ENCODE data around the gene IPO13. TPM values are rescaled to one million over a fixed set of nuclear protein-coding genes. Genes with fewer than 3 reads are reported as not detected.

IPO13 gene
- total RNA-seq, 1 donor from 2014 or later = 24.8 TPM

GRCh38 chr1:43958351-43959255, 11.9 kb downstream of the IPO13 start:
- H3K4me3 Mint-ChIP-seq = no peak overlapping the region
- no peak for ATAC-seq (ENCODE audit: low read depth)
- no peaks in the 10 kb centered on the region for H3K4me1 Mint-ChIP-seq
- H3K27ac Mint-ChIP-seq = no peak overlapping the region
- ChIA-PET POLR2A (no interaction called here), CTCF (no interaction called here)
- DNase-seq = no peak
- intact Hi-C loops (cut with micrococcal nuclease) = no loop called here
- H3K36me3 Mint-ChIP-seq (ENCODE audit: low read depth) = peaks cover 43% of the 10 kb centered on the region
- TF ChIP-seq CTCF (IDR thresholded peaks at IDR 0.05) = no peak
- no peaks in the 10 kb centered on the region for H3K27me3 Mint-ChIP-seq
- H3K9me3 Mint-ChIP-seq = no peaks in the 10 kb centered on the region

GRCh38 chr1:43960798-43961197, 14.0 kb downstream of the IPO13 start:
- intact Hi-C loops (cut with micrococcal nuclease) = no loop called here
- Mint-ChIP-seq H3K36me3 (ENCODE audit: low read depth) (peaks cover 43% of the 10 kb centered on the region), H3K27ac (no peak overlapping the region), H3K4me3 (no peak overlapping the region), H3K27me3 (no peaks in the 10 kb centered on the region), H3K4me1 (no peaks in the 10 kb centered on the region), H3K9me3 (no peaks in the 10 kb centered on the region)
- ATAC-seq (ENCODE audit: low read depth) = no peak
- POLR2A ChIA-PET = no interaction called here
- no peak for DNase-seq
- TF ChIP-seq CTCF (IDR thresholded peaks at IDR 0.05) = no peak
- CTCF ChIA-PET = no interaction called here

- Mint-ChIP-seq H3K9me3 (no peaks in the 10 kb centered on the region), H3K36me3 (ENCODE audit: low read depth) (peaks cover 43% of the 10 kb centered on the region), H3K27me3 (no peaks in the 10 kb centered on the region), H3K27ac (no peak overlapping the region), H3K4me3 (no peak overlapping the region), H3K4me1 (no peaks in the 10 kb centered on the region)
- ChIA-PET CTCF (no interaction called here), POLR2A (no interaction called here)
- ATAC-seq (ENCODE audit: low read depth) = no peak
- TF ChIP-seq CTCF (IDR thresholded peaks at IDR 0.05) = no peak
- intact Hi-C loops (cut with micrococcal nuclease) = no loop called here
- DNase-seq = no peak
Measured at GRCh38 chr1:43961692-43962091, 14.9 kb downstream of the IPO13 start.

- intact Hi-C loops (cut with micrococcal nuclease) = no loop called here
- ATAC-seq (ENCODE audit: low read depth) (no peak), DNase-seq (no peak)
- H3K27me3 Mint-ChIP-seq = no peaks in the 10 kb centered on the region
- ChIA-PET POLR2A (no interaction called here), CTCF (no interaction called here)
- H3K4me3 Mint-ChIP-seq = no peak overlapping the region
- no peak overlapping the region for H3K27ac Mint-ChIP-seq
- H3K4me1 Mint-ChIP-seq = no peaks in the 10 kb centered on the region
- TF ChIP-seq CTCF (IDR thresholded peaks at IDR 0.05) = no peak
- no peaks in the 10 kb centered on the region for H3K9me3 Mint-ChIP-seq
- H3K36me3 Mint-ChIP-seq (ENCODE audit: low read depth) = peaks cover 39% of the 10 kb centered on the region
Measured at GRCh38 chr1:43962324-43962723, 15.6 kb downstream of the IPO13 start.

GRCh38 chr1:43963006-43963405, 16.3 kb downstream of the IPO13 start:
- intact Hi-C loops (cut with micrococcal nuclease) = no loop called here
- H3K9me3 Mint-ChIP-seq = no peaks in the 10 kb centered on the region
- POLR2A ChIA-PET = no interaction called here
- no peaks in the 10 kb centered on the region for H3K27me3 Mint-ChIP-seq
- ATAC-seq (ENCODE audit: low read depth) = no peak
- H3K36me3 Mint-ChIP-seq (ENCODE audit: low read depth) = peaks cover 35% of the 10 kb centered on the region
- no peaks in the 10 kb centered on the region for H3K4me1 Mint-ChIP-seq
- TF ChIP-seq CTCF (IDR thresholded peaks at IDR 0.05) = no peak
- CTCF ChIA-PET = no interaction called here
- H3K4me3 Mint-ChIP-seq = no peak overlapping the region
- no peak overlapping the region for H3K27ac Mint-ChIP-seq
- no peak for DNase-seq
